ENCODE results near the gene TRPC4AP. TPM values are rescaled to one million over a fixed set of nuclear protein-coding genes. Genes with fewer than 3 reads are reported as not detected.

The TRPC4AP gene
- total RNA-seq, 1 donor from 2014 or later = 60.2 TPM

GRCh38 chr20:35002426-35003210 is 90.0 kb downstream of the TRPC4AP start:
- Mint-ChIP-seq H3K27me3 (no peaks in the 10 kb centered on the region), H3K27ac (no peak overlapping the region), H3K9me3 (no peaks in the 10 kb centered on the region), H3K4me1 (peaks cover 3% of the 10 kb centered on the region), H3K36me3 (ENCODE audit: low read depth) (peaks cover 92% of the 10 kb centered on the region), H3K4me3 (no peak overlapping the region)
- ATAC-seq (ENCODE audit: low read depth) (no peak), DNase-seq (no peak)
- no peak for TF ChIP-seq CTCF (IDR thresholded peaks at IDR 0.05)
- ChIA-PET POLR2A (no interaction called here), CTCF (no interaction called here)
- intact Hi-C loops (cut with micrococcal nuclease) = loop anchor here (5.0 kb wide), 1 partner anchor 125 kb away; the partner anchor contains the start of gene ACSS2

- Mint-ChIP-seq H3K27ac (no peak overlapping the region), H3K9me3 (no peaks in the 10 kb centered on the region), H3K4me3 (no peak overlapping the region), H3K4me1 (peaks cover 3% of the 10 kb centered on the region), H3K36me3 (ENCODE audit: low read depth) (peaks cover 93% of the 10 kb centered on the region), H3K27me3 (no peaks in the 10 kb centered on the region)
- ChIA-PET CTCF (interaction anchor here (1.7 kb wide), 1 partner anchor 129 kb away, joined by 4 read pairs; the partner anchor contains the start of gene GGT7), POLR2A (interaction anchor here (0.6 to 0.9 kb wide), 2 partner anchors 31 to 45 kb away, joined by 3 to 4 read pairs; no protein-coding TSS in a partner anchor)
- no peak for ATAC-seq (ENCODE audit: low read depth)
- intact Hi-C loops (cut with micrococcal nuclease) = loop anchor here (5.0 kb wide), 1 partner anchor 124 kb away; the partner anchor contains the start of gene ACSS2
- TF ChIP-seq CTCF (IDR thresholded peaks at IDR 0.05) = no peak
- no peak for DNase-seq
Measured at GRCh38 chr20:35001596-35002362, 90.8 kb downstream of the TRPC4AP start.

GRCh38 chr20:35000922-35001595 is 91.5 kb downstream of the TRPC4AP start:
- Mint-ChIP-seq H3K27me3 (no peaks in the 10 kb centered on the region), H3K4me1 (peaks cover 3% of the 10 kb centered on the region), H3K27ac (no peak overlapping the region), H3K4me3 (no peak overlapping the region), H3K9me3 (no peaks in the 10 kb centered on the region), H3K36me3 (ENCODE audit: low read depth) (peaks cover 93% of the 10 kb centered on the region)
- ATAC-seq (ENCODE audit: low read depth) (no peak), DNase-seq (no peak)
- CTCF ChIA-PET = interaction anchor here (1.7 kb wide), 1 partner anchor 128 kb away, joined by 4 read pairs; the partner anchor contains the start of gene GGT7
- intact Hi-C loops (cut with micrococcal nuclease) = loop anchor here (5.0 kb wide), 1 partner anchor 124 kb away; the partner anchor contains the start of gene ACSS2
- no peak for TF ChIP-seq CTCF (IDR thresholded peaks at IDR 0.05)
- POLR2A ChIA-PET = interaction anchor here (0.5 to 0.9 kb wide), 4 partner anchors 31 to 741 kb away, joined by 3 to 6 read pairs (median 4); no protein-coding TSS in a partner anchor

- no peak overlapping the region for H3K4me3 Mint-ChIP-seq
- intact Hi-C loops (cut with micrococcal nuclease) = loop anchor here (5.0 kb wide), 1 partner anchor 123 kb away; the partner anchor contains the start of gene ACSS2
- no peak for TF ChIP-seq CTCF (IDR thresholded peaks at IDR 0.05)
- H3K9me3 Mint-ChIP-seq = no peaks in the 10 kb centered on the region
- ATAC-seq (ENCODE audit: low read depth) (no peak), DNase-seq (no peak)
- no peak overlapping the region for H3K27ac Mint-ChIP-seq
- ChIA-PET POLR2A (interaction anchor here (0.5 to 0.9 kb wide), 2 partner anchors 44 to 742 kb away, joined by 3 read pairs; no protein-coding TSS in a partner anchor), CTCF (interaction anchor here (1.7 kb wide), 1 partner anchor 128 kb away, joined by 4 read pairs; the partner anchor contains the start of gene GGT7)
- H3K36me3 Mint-ChIP-seq (ENCODE audit: low read depth) = peaks cover 90% of the 10 kb centered on the region
- H3K27me3 Mint-ChIP-seq = no peaks in the 10 kb centered on the region
- H3K4me1 Mint-ChIP-seq = peaks cover 3% of the 10 kb centered on the region
Measured at GRCh38 chr20:35000311-35000921, 92.2 kb downstream of the TRPC4AP start.
